Measurements from ENCODE around the gene IFT81.

The IFT81 gene

DNA sequence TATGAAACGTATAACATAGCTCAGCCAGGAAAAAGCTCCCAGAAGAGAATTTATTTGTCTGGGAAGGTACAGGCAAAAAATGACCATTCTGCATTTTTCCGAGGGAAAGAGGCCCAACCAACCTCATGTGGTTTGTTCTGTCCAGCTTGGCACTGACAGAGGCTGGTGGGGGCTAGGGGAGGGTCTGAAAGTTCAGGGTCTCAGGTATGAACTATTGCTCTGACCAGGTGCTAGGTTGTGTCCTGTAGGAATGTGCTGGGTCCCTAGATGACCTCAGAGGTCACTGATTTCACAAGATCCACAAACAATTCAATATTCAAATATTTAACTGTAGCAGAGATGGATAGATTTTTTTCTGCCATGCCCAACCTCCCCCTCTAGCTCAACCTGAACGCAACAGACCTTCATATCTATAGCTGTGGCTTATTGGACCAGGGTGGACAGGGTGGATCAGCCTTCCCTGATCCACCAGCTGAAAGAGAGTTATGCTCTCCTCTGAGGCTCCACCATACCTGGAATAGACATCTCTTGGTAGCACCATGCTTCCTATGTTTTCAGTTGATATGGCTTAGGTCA, 32.9 kb upstream of the IFT81 start:
- TF ChIP-seq NFIC (IDR thresholded peaks at IDR 0.05) = no peak
- TF ChIP-seq CEBPB (IDR thresholded peaks at IDR 0.05) = no peak
- no peak for TF ChIP-seq YY1 (IDR thresholded peaks at IDR 0.05; ENCODE audit: low read depth)
- no peak for TF ChIP-seq ZBTB7A (IDR thresholded peaks at IDR 0.05; ENCODE audit: low read depth)
- TF ChIP-seq, protein P1, sequence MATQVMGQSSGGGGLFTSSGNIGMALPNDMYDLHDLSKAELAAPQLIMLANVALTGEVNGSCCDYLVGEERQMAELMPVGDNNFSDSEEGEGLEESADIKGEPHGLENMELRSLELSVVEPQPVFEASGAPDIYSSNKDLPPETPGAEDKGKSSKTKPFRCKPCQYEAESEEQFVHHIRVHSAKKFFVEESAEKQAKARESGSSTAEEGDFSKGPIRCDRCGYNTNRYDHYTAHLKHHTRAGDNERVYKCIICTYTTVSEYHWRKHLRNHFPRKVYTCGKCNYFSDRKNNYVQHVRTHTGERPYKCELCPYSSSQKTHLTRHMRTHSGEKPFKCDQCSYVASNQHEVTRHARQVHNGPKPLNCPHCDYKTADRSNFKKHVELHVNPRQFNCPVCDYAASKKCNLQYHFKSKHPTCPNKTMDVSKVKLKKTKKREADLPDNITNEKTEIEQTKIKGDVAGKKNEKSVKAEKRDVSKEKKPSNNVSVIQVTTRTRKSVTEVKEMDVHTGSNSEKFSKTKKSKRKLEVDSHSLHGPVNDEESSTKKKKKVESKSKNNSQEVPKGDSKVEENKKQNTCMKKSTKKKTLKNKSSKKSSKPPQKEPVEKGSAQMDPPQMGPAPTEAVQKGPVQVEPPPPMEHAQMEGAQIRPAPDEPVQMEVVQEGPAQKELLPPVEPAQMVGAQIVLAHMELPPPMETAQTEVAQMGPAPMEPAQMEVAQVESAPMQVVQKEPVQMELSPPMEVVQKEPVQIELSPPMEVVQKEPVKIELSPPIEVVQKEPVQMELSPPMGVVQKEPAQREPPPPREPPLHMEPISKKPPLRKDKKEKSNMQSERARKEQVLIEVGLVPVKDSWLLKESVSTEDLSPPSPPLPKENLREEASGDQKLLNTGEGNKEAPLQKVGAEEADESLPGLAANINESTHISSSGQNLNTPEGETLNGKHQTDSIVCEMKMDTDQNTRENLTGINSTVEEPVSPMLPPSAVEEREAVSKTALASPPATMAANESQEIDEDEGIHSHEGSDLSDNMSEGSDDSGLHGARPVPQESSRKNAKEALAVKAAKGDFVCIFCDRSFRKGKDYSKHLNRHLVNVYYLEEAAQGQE (IDR thresholded peaks at IDR 0.05; ENCODE audit: low read depth) = no peak
- no peak for TF ChIP-seq TAF1 (IDR thresholded peaks at IDR 0.05; ENCODE audit: low read depth)
- TF ChIP-seq CREB1 (IDR thresholded peaks at IDR 0.05; ENCODE audit: low read depth) = no peak
- TF ChIP-seq TEAD4 (IDR thresholded peaks at IDR 0.05) = no peak
- no peak for TF ChIP-seq FOXM1 (IDR thresholded peaks at IDR 0.05; ENCODE audit: borderline replicate concordance, low read depth)
- no peak for TF ChIP-seq USF1 (IDR thresholded peaks at IDR 0.05)

DNA sequence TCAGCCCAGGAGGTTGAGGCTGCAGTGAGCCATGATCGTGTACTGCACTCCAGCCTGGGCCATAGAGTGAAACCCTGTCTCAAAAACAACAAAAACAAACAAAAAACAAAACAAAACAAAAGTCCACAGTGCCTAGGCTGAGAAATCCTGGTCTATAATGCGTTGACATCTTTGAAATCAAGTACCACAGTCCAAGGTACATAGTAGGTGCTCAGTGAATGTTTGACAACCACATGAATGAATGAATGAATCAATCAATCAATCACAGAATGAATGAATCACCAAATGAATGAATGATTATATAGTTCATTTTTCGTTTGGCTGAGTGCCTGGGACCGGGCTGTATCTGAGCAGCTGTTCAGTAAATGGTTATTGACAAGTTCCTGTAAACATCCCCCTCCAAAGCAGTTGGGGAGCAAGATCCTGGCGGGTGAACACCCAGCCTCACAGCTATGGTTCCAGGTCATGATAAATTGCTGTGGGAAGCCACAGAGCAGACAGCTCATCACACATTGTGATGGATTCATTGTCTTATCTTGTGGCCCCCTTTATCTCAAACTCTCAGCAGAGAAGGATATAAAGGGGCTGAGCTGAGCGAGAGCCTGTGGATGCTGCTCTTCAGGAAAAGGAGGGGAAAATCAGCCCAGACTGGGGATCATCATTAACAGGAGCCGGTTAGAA, 30.4 kb upstream of the IFT81 start:
- TF ChIP-seq CREB1 (IDR thresholded peaks at IDR 0.05; ENCODE audit: low read depth) (no peak), FOXM1 (IDR thresholded peaks at IDR 0.05; ENCODE audit: borderline replicate concordance, low read depth) (no peak), YY1 (IDR thresholded peaks at IDR 0.05; ENCODE audit: low read depth) (no peak), TEAD4 (IDR thresholded peaks at IDR 0.05) (no peak), TCF12 (IDR thresholded peaks at IDR 0.05; ENCODE audit: low read depth) (no peak), RAD21 (IDR thresholded peaks at IDR 0.05; ENCODE audit: low read depth) (no peak), CEBPB (IDR thresholded peaks at IDR 0.05) (no peak), NFIC (IDR thresholded peaks at IDR 0.05) (no peak)
- TF ChIP-seq, protein P2, sequence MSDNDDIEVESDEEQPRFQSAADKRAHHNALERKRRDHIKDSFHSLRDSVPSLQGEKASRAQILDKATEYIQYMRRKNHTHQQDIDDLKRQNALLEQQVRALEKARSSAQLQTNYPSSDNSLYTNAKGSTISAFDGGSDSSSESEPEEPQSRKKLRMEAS (IDR thresholded peaks at IDR 0.05) = no peak
- TF ChIP-seq, protein P1 (IDR thresholded peaks at IDR 0.05; ENCODE audit: low read depth) = no peak

GRCh38 chr12:110100315-110100970, 23.7 kb upstream of the IFT81 start:
- TF ChIP-seq CEBPB (IDR thresholded peaks at IDR 0.05) (no peak), TAF1 (IDR thresholded peaks at IDR 0.05; ENCODE audit: low read depth) (no peak), RAD21 (IDR thresholded peaks at IDR 0.05; ENCODE audit: low read depth) (peak; percentile 95)

- no peak for TF ChIP-seq CEBPB (IDR thresholded peaks at IDR 0.05)
- peak; percentile 93 for TF ChIP-seq USF1 (IDR thresholded peaks at IDR 0.05)
- peak; percentile 35 for TF ChIP-seq RAD21 (IDR thresholded peaks at IDR 0.05; ENCODE audit: low read depth)
- no peak for TF ChIP-seq NFIC (IDR thresholded peaks at IDR 0.05)
- TF ChIP-seq EP300 (IDR thresholded peaks at IDR 0.05; ENCODE audit: borderline replicate concordance) = no peak
- TF ChIP-seq YY1 (IDR thresholded peaks at IDR 0.05; ENCODE audit: low read depth) = peak; percentile 49; the same call in 1 of the 2 replicates
Measured at GRCh38 chr12:110102255-110102654, 21.9 kb upstream of the IFT81 start.

DNA sequence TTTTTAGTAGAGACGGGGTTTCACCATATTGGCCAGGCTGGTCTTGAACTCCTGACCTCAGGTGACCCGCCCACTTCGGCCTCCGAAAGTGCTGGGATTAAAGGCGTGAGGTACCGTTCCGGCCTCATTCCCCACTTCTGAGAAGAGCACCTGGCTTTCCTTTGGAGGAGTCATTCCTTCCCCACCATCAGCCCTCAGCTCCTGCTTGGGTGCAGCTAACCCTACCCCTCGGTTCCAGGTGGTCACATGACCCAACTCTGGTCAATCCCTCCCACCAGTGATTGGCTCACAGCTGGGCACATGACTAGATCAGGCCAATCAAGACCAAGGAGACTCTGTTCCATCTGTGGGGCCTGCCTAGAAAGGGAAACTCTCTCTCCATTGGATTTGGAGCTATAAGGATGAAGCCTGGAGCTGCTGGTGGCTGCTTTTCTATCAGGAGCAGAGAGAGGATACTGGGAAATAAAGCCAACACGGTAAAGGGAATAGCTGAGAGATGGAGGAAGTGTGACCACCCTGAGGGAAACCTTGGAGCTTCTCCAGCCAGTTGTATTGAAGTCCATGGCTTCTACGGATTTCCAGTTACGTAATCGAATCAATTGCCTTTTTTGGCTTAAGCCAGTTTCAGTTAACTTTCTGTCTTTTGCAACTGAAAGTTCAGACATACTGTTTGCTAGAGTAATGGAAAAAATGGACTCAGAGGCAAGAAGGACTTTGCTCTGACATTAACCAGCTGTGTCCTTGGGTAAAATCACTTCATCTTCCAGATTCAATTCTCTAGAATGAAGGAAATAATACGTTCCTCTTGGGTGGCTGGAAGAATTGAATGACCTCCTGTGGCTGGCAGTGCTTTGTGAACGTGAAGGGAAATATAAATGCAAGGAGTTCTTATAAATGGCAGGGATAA, 19.7 kb upstream of the IFT81 start:
- TF ChIP-seq RAD21 (IDR thresholded peaks at IDR 0.05; ENCODE audit: low read depth) = no peak
- peak; percentile 82 for TF ChIP-seq USF1 (IDR thresholded peaks at IDR 0.05)

Data from Ishikawa (cell line).